Activated CD4-positive, CD25-positive, alpha-beta regulatory T cell treated with anti-CD3 and anti-CD28 coated beads, Interleukin-2, amount 50 U/mL, for 72 hours (primary cell): Measurements from ENCODE around the gene PCDHB2.
"Not testable (repeated sequence)": the region's sequence is repeated elsewhere in the genome, so short reads cannot be mapped to it uniquely, and the experiment has no call there.

Experiments
- DNase-seq: peaks from one replicate; pipeline ENCODE4 v3.0.0; 2021

PCDHB2 gene

DNA sequence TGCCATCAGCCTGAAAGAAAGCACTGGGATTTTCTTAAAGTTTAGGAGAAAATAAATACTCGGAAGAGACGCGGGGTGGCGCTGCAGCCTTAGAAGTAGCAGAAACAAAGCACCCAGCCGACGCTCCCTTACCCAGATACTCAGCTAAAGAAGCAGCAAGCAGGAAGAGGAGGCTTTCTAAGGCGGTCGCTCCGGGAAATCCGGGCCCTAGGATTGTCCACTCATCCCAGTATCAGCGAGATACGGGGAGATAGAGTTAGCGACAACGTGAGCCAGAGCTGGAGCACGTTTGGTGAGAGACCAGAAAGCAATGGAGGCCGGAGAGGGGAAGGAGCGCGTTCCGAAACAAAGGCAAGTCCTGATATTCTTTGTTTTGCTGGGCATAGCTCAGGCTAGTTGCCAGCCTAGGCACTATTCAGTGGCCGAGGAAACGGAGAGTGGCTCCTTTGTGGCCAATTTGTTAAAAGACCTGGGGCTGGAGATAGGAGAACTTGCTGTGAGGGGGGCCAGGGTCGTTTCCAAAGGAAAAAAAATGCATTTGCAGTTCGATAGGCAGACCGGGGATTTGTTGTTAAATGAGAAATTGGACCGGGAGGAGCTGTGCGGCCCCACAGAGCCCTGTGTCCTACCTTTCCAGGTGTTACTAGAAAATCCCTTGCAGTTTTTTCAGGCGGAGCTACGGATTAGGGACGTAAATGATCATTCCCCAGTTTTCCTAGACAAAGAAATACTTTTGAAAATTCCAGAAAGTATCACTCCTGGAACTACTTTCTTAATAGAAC, at the start of gene PCDHB2:
Gene PCDHB2 (plus strand): TSS at position 135 of the 782 bp plus-strand sequence. CDS start 176 bp downstream, at position 311.
- DNase-seq: no peak

DNA sequence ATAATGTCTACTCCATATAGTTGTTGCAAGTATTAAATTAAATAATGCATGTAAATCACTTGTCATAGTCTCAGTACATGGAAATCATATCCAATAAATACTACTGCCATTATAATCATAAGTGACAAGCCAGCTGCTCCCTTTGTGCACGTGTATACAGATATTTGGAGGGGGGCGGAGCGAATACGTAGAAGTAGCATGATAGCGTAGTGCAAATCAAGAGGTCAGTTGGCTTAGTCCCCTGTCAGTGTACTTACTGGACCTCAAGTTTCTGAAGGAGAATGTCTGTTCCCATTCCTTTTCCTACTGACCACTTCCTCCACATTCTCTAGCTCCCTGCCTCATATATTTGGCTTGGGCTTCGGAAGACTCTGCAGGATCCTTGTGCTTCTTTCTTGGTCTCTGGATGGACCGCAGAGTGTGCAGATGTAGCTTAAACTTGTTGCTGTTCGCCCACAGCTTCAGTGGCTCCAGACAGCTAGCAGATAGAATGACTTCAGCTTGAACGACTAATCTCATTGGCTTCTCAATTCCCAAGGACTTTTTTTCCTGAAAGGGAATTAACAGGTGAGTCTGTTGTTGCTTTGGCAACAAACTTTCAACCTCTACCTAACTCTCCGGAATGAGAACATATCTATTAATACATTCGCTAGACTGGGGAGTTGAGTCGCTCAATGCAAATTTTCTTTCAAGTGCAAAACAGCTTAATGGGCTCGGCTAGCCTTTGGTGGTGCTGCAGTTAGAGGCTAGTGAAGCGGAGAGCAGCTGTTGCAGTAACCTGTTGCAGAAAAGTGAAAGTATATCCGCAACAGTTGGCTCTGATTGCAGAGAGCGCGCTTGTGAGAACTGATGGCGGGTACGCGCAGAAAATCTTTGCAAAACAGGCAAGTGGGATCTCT, 43.5 kb upstream of the PCDHB2 start, which contains the start of gene PCDHB1:
Gene PCDHB1 (plus strand): TSS at position 753 of the 899 bp plus-strand sequence. CDS start 97 bp downstream, at position 850.
- no peak for DNase-seq

DNA sequence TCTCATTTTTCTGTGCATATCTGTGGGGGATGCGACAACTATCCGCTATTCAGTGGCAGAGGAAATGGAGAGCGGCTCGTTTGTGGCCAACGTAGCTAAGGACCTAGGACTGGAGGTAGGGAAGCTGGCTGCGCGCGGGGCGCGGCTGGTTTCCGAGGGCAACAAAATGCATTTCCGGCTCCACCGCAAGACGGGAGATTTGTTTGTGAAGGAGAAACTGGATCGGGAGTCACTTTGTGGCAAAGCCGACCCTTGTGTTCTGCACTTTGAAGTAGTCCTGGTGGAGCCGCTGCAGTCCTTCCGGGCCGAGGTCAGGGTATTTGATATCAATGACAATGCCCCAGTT, 42.9 kb upstream of the PCDHB2 start:
- DNase-seq: no peak

DNA sequence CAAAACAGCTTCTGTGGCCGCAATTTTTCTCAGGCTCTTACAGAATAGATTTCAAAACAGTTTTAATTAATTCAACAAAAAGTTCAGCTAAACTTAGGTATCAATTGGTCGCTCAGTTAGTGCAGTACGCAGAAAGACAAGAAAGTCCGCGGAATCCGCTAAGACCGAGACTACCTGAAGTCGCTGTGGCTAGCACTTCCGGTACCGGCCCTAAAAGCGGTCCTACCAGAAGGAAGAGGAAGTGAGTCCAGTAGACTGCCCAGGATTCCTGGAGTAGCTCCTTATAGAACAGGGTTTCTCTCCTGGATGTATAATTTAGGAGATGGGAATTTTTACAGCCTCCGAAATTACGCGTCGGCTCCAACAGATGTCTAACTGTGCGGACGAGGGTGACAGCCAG, 16.6 kb upstream of the PCDHB2 start:
- DNase-seq: no peak

DNA sequence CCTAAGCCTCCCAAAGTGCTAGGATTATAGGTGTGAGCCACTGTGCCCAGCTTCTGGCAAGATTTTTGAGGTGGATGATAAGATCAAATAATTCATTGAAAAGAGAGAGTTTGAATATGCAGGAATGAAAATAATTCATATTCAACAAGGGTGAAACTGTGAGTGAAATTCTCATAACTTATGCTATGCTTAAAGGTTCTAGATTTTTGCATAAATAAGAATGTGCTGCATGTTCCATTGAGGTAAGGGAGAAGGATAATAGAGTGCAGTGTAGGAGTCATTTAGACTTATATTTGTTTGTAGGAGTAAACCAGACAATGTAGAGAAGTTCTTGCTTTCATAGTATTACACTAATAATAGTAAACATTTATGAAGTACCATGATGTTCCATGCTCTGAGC, 12.2 kb upstream of the PCDHB2 start:
- no peak for DNase-seq

DNA sequence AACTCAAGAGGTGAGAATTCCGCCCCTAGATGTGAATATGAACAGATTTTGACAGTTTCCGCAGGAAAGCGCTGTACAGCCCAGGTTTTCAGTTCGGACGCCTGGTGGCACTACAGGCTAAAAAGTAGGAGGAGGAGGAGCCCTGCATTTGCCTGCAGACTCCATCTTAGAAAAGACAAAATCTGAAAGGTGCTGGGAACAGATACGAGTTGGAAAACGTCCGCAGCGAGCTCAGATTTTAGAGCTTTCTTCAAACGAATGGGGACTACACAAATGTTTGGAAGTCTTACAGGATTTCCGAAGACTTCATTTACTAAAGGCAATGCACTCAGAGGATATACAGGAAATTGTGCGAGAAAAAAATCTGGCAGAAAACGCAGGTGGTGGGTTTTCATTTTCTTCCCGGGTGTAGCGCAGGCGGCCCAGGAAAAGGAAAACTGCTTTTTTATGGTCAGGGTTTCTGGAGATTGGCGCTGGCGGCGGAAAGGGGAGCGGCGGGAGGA, 9.9 kb upstream of the PCDHB2 start:
- no peak for DNase-seq

DNA sequence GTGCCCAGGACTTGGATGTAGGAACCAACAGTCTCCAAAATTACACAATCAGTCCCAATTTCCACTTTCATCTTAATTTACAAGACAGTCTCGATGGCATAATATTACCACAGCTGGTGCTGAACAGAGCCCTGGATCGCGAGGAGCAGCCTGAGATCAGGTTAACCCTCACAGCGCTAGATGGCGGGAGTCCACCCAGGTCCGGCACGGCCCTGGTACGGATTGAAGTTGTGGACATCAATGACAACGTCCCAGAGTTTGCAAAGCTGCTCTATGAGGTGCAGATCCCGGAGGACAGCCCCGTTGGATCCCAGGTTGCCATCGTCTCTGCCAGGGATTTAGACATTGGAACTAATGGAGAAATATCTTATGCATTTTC, 837 bp downstream of the PCDHB2 start:
- no peak for DNase-seq

DNA sequence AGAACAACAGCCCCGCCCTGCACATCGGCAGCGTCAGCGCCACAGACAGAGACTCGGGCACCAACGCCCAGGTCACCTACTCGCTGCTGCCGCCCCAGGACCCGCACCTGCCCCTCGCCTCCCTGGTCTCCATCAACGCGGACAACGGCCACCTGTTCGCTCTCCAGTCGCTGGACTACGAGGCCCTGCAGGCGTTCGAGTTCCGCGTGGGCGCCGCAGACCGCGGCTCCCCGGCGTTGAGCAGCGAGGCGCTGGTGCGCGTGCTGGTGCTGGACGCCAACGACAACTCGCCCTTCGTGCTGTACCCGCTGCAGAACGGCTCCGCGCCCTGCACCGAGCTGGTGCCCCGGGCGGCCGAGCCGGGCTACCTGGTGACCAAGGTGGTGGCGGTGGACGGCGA, 1.8 kb downstream of the PCDHB2 start:
- not testable (repeated sequence) for DNase-seq

DNA sequence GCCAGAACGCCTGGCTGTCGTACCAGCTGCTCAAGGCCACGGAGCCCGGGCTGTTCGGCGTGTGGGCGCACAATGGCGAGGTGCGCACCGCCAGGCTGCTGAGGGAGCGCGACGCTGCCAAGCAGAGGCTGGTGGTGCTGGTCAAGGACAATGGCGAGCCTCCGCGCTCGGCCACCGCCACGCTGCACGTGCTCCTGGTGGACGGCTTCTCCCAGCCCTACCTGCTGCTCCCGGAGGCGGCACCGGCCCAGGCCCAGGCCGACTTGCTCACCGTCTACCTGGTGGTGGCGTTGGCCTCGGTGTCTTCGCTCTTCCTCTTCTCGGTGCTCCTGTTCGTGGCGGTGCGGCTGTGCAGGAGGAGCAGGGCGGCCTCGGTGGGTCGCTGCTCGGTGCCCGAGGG, 2.2 kb downstream of the PCDHB2 start:
- not testable (repeated sequence) for DNase-seq

DNA sequence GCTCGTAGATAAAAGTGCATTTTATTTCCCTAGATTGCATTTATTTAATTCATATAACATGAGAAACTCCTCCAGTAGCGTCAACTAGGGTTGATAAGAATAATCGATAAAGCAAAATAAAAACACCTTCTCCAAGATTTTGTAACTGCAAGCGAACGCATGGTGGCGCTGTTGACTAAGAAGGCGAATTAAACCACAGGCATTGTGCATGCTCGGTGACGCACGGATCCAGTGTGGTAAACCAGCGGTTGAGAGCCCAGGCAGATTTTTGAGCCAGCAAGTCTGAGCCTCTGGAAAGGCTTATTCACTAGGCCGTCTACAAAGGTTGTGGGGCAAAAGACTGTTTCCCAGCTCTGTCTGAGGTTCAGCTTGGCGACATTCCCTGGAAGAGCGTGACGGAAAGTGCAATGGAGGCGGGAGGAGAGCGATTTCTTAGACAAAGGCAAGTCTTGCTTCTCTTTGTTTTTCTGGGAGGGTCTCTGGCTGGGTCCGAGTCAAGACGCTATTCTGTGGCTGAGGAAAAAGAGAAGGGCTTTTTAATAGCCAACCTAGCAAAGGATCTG, 5.9 kb downstream of the PCDHB2 start, which contains the start of gene PCDHB3:
Gene PCDHB3 (plus strand): TSS at position 231 of the 563 bp plus-strand sequence. CDS start 177 bp downstream, at position 408.
- DNase-seq: peak; percentile 35

DNA sequence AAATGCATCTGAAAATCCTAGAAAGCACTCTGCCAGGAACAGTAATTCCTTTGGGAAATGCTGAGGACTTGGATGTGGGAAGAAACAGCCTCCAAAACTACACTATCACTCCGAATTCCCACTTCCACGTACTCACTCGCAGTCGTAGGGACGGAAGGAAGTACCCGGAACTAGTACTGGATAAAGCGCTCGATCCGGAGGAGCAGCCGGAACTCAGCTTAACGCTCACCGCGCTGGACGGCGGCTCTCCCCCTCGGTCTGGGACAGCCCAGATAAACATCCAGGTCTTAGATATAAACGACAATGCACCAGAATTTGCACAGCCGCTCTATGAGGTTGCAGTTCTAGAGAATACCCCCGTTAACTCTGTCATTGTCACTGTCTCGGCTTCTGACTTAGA, 6.6 kb downstream of the PCDHB2 start:
- no peak for DNase-seq

DNA sequence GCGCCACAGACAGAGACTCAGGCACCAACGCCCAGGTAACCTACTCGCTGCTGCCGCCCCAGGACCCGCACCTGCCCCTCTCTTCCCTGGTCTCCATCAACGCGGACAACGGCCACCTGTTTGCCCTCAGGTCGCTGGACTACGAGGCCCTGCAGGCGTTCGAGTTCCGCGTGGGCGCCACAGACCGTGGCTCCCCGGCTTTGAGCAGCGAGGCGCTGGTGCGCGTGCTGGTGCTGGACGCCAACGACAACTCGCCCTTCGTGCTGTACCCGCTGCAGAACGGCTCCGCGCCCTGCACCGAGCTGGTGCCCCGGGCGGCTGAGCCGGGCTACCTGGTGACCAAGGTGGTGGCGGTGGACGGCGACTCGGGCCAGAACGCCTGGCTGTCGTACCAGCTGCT, 7.7 kb downstream of the PCDHB2 start:
- not testable (repeated sequence) for DNase-seq

DNA sequence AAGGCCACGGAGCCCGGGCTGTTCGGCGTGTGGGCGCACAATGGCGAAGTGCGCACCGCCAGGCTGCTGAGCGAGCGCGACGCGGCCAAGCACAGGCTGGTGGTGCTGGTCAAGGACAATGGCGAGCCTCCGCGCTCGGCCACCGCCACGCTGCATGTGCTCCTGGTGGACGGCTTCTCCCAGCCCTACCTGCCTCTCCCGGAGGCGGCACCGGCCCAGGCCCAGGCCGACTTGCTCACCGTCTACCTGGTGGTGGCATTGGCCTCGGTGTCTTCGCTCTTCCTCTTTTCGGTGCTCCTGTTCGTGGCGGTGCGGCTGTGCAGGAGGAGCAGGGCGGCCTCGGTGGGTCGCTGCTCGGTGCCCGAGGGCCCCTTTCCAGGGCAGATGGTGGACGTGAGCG, 8.1 kb downstream of the PCDHB2 start:
- not testable (repeated sequence) for DNase-seq

DNA sequence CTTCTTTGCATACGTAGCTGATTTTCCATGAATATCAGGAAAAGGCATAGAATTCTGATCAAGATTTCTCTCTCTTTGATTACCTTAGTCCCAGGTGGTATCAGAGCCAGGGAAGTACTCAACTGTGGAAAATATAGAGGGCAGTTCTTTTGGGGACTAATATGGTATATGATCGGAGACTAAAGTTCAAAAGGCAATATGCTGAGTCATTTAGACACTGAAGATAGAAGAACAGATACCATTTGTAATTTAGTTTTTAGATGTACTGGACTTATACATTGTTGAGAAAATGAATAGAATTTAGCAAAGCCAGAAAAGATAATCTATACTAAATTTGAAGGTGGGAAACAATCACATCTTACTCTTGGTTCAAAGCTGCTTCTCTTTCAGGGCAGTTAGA, 10.9 kb downstream of the PCDHB2 start:
- no peak for DNase-seq

DNA sequence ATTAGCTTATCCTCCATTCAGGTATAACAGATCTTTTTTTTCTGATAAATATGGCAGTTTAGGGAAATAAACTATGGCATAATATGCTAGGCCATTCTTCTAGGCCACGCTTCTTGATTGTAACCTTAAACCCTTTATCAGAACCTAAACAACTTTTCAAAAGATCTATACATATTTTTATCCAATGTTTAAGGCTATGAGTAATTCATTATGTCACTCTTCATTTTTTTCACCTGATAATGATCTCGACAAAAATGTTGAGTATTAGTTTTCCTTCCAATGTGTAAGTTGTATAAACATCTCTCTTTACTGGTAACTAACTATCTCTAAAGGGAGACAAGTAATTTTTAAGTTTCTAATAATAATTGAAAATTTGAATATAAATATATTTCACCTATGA, 24.8 kb downstream of the PCDHB2 start:
- no peak for DNase-seq

DNA sequence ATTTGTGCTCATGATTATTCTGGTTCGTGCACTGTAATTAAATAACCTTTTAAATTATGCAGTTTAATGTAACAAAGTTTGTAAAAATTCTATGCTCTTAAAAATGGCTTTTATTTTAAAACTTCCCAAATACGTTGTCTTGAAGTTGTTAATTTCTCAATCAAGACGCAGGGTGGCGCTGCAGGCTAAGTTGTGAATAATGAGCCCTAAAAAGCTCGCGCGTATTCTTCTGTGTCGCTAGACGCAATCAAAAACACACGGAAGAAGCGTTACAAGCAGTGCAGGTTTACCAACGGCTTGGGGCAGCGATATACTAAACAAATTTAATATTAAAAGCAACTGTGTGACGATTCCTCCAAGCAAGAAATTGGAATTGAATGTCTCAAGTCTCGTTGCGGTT, 27.1 kb downstream of the PCDHB2 start, which contains the start of gene PCDHB4:
Gene PCDHB4 (plus strand): TSS at position 256 of the 400 bp plus-strand sequence. CDS start 181 bp downstream, outside the sequence.
- no peak for DNase-seq

DNA sequence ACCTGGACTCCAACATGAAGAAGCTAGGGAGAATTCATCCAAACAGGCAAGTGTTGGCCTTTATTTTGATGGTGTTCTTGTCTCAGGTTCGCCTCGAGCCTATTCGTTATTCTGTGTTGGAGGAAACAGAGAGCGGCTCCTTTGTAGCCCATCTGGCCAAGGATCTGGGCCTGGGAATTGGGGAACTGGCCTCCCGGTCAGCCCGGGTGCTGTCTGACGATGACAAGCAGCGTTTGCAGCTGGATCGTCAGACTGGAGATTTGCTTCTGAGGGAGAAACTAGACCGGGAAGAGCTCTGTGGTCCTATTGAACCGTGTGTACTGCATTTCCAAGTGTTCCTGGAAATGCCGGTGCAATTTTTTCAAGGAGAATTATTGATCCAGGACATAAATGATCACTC, 27.6 kb downstream of the PCDHB2 start:
- DNase-seq: no peak

DNA sequence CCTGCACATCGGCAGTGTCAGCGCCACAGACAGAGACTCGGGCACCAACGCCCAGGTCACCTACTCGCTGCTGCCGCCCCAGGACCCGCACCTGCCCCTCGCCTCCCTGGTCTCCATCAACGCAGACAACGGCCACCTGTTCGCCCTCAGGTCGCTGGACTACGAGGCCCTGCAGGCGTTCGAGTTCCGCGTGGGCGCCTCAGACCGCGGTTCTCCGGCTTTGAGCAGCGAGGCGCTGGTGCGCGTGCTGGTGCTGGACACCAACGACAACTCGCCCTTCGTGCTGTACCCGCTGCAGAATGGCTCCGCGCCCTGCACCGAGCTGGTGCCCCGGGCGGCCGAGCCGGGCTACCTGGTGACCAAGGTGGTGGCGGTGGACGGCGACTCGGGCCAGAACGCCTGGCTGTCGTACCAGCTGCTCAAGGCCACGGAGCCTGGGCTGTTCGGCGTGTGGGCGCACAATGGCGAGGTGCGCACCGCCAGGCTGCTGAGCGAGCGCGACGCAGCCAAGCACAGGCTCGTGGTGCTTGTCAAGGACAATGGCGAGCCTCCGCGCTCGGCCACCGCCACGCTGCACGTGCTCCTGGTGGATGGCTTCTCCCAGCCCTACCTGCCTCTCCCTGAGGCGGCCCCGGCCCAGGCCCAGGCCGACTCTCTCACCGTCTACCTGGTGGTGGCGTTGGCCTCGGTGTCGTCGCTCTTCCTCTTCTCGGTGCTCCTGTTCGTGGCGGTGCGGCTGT, 29.2 kb downstream of the PCDHB2 start:
- not testable (repeated sequence) for DNase-seq

DNA sequence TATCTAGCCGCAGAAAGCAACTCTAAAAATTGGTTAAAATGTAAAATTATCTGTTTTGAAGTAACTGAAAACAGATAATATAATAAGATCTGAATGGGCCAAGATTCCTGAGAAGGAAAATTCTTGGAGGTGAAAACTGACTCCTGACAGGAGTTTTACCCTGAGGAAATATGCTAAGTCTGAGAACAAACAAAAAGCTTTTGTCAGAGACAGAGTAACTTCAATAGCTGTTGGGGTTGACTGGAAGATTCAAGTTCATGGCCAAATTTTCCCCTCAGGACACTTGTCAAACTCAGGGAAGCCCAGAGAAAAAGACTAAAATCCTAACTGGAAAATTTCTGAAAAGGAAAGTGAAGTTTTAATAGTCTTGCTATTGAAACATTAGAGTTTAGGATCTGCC, 32.9 kb downstream of the PCDHB2 start:
- DNase-seq: no peak

DNA sequence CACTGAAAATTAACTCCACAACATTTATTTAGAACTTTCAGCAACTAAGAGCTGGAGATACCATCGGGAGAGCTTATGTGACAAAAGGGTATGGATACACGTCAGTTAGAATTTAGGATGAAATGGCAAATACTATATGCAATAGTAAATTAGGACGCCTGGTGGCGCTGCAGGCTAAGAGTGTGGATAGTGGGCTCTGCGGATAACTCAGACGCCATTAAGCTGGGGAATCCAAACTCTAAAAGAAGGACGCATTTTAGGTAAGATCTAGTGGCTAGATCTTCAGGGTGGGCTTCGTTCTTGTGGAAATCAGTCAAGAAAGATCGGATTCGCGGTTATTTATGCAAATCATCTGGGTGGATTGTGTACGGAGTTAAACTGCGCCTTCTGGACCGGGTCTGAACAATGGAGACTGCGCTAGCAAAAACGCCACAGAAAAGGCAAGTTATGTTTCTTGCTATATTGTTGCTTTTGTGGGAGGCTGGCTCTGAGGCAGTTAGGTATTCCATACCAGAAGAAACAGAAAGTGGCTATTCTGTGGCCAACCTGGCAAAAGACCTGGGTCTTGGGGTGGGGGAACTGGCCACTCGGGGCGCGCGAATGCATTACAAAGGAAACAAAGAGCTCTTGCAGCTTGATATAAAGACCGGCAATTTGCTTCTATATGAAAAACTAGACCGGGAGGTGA, 40.8 kb downstream of the PCDHB2 start, which contains the start of gene PCDHB5:
Gene PCDHB5 (plus strand): TSS at position 177 of the 688 bp plus-strand sequence. CDS start 229 bp downstream, at position 406.
- DNase-seq: no peak

DNA sequence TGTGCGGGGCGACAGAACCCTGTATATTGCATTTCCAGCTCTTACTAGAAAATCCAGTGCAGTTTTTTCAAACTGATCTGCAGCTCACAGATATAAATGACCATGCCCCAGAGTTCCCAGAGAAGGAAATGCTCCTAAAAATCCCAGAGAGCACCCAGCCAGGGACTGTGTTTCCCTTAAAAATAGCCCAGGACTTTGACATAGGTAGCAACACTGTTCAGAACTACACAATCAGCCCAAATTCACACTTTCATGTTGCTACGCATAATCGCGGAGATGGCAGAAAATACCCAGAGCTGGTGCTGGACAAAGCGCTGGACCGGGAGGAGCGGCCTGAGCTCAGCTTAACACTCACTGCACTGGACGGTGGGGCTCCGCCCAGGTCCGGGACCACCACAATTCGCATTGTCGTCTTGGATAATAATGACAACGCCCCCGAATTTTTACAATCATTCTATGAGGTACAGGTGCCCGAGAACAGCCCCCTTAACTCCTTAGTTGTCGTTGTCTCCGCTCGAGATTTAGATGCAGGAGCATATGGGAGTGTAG, 41.4 kb downstream of the PCDHB2 start:
- DNase-seq: no peak
